Panc1 (cell line): ENCODE results near the gene INPP4B.

Experiments
- TF ChIP-seq, protein P1 (sequence below): fragments of 450-650 bp; IDR thresholded peaks from 2 replicates; pipeline ENCODE4 v1.5.1; 2017; ENCODE audit warnings: mild to moderate bottlenecking
- TF ChIP-seq, protein P2 (sequence below), 2 experiments: IDR thresholded peaks; 2 replicates each; pipeline ENCODE4 v1.6.1; 2011 to 2012; ENCODE audit warnings: low read depth in 2 of 2, control low read depth in 1 of 2, low read length in 1 of 2, mild to moderate bottlenecking in 1 of 2, moderate library complexity in 1 of 2; ENCODE audit not compliant: insufficient read depth in 1 of 2

DNA sequence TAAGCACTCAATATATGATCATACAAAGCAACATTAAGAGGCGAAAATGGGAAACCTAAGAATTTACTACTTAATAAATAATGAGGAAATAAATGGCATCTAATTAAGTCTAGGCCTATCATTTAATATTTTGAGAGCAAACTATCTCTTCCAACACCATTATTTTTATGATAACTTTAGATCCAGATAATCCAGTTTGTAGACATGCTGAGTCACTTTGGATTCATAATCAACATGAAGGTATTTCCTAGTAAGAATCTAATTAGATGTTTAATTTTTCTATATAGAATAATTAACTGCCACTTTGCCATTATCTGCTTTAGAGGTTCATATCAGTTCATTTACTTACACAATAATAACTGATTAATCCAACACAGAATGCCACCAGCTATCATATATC is 336.2 kb downstream of the INPP4B start:
- TF ChIP-seq, protein P1, sequence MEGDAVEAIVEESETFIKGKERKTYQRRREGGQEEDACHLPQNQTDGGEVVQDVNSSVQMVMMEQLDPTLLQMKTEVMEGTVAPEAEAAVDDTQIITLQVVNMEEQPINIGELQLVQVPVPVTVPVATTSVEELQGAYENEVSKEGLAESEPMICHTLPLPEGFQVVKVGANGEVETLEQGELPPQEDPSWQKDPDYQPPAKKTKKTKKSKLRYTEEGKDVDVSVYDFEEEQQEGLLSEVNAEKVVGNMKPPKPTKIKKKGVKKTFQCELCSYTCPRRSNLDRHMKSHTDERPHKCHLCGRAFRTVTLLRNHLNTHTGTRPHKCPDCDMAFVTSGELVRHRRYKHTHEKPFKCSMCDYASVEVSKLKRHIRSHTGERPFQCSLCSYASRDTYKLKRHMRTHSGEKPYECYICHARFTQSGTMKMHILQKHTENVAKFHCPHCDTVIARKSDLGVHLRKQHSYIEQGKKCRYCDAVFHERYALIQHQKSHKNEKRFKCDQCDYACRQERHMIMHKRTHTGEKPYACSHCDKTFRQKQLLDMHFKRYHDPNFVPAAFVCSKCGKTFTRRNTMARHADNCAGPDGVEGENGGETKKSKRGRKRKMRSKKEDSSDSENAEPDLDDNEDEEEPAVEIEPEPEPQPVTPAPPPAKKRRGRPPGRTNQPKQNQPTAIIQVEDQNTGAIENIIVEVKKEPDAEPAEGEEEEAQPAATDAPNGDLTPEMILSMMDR, result no peak
- TF ChIP-seq, protein P2, sequence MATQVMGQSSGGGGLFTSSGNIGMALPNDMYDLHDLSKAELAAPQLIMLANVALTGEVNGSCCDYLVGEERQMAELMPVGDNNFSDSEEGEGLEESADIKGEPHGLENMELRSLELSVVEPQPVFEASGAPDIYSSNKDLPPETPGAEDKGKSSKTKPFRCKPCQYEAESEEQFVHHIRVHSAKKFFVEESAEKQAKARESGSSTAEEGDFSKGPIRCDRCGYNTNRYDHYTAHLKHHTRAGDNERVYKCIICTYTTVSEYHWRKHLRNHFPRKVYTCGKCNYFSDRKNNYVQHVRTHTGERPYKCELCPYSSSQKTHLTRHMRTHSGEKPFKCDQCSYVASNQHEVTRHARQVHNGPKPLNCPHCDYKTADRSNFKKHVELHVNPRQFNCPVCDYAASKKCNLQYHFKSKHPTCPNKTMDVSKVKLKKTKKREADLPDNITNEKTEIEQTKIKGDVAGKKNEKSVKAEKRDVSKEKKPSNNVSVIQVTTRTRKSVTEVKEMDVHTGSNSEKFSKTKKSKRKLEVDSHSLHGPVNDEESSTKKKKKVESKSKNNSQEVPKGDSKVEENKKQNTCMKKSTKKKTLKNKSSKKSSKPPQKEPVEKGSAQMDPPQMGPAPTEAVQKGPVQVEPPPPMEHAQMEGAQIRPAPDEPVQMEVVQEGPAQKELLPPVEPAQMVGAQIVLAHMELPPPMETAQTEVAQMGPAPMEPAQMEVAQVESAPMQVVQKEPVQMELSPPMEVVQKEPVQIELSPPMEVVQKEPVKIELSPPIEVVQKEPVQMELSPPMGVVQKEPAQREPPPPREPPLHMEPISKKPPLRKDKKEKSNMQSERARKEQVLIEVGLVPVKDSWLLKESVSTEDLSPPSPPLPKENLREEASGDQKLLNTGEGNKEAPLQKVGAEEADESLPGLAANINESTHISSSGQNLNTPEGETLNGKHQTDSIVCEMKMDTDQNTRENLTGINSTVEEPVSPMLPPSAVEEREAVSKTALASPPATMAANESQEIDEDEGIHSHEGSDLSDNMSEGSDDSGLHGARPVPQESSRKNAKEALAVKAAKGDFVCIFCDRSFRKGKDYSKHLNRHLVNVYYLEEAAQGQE (IDR thresholded peaks at IDR 0.05; ENCODE audit: insufficient read depth in 1 of 2, low read depth in 2 of 2, low read length in 1 of 2), result no peak
